Epithelial cell of prostate (primary cell): ENCODE results near the gene EPS8L3.
"Not testable (repeated sequence)": the region's sequence is repeated elsewhere in the genome, so short reads cannot be mapped to it uniquely, and the experiment has no call there.

Experiments
- DNase-seq: peaks from one replicate; pipeline ENCODE4 v3.0.0-alpha.2; 2011; ENCODE audit warnings: low read depth, low spot score
- H3K27ac ChIP-seq: fragments of 450-650 bp; 2 replicates; pipeline ENCODE4 v1.5.1; 2017; ENCODE audit warnings: mild to moderate bottlenecking

Gene EPS8L3

DNA sequence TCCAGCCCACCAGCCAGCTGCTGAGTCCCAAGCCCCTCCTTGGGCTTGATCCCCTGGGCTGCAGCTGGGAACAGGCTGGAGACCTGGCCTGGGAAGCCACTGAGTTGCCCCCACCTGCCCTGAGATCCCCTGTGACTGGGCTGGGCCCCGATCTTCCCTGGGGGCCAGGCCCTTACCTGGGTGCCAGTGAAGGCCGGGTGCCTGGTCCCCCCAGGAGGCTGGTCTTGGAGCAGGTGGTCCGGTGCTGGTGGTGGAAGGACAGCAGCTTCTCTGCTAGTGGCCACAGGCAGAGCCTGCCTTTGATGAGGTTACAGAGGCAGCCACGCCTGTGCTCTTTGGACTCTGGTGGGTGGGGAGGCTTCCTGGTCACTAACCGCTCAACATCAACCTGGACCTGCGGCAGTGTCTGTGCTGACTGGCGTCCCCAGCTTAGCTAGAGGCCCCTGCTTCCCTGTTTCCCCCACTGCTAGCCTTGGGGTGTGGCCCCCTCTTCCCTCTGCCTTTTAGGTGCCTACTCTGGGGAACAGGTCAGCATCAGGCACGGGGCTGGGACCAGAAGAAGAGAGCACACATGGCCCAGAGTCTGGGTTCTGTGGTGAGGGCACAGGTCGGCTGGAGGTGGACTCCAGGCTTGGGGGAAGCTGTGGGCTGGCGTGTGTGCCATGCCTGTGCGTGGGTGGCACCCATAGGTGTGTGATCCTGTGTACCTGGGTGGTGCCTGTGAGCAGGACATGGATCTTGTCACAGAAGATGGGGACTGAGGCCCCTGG lies at the start of gene EPS8L3:
Gene EPS8L3 (minus strand): TSS at position 278 of the 770 bp plus-strand sequence. CDS start 2,174 bp downstream, outside the sequence.
- no peak within 1 kb of the TSS for H3K27ac ChIP-seq
- no peak for DNase-seq

GRCh38 chr1:109812691-109813393 lies 49.1 kb upstream of the EPS8L3 start:
- H3K27ac ChIP-seq = no peak overlapping the region
- DNase-seq = no peak

- H3K27ac ChIP-seq = no peak overlapping the region
- DNase-seq = no peak
These were observed 45.0 kb upstream of the EPS8L3 start for GRCh38 chr1:109808703-109809102.

DNA sequence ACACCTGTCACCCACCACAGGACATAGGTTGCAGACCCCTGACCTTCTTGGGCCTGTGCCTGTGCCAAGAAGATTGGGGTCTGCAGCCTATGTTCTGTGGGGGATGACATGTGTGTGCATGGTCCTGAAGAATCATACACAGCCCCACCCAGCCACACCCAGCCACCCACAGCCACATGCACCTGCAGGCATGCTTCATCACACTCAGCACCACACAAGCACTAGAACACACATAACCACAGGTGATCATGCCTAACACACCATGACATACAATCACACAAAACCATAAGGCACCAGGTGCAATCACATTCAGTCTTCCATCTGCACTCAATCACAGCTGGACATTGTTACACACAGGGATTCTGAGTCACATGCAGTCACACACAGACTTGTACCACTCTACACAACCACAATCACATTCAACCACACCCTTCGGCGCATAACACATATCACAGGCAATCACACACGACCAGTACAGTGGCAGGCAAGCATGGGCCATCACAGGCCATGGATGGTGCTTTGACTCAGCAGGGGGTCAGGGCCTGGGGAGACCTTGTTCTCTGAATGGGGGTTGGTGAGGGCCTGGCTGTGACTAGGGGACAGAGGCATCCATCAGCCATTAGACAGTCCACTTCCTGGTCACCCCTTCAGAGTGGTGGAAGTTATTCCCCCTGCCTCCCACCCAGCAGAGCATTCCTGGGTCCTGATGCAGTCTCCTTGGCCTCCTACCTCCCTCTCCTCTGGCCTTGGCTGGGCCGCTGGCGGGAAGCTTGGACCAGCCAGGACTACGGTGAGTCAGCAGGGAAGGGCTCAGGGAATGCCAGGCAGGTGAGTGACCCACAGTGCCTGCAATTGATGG lies 44.3 kb upstream of the EPS8L3 start:
- no peak for DNase-seq
- no peak overlapping the region for H3K27ac ChIP-seq

DNA sequence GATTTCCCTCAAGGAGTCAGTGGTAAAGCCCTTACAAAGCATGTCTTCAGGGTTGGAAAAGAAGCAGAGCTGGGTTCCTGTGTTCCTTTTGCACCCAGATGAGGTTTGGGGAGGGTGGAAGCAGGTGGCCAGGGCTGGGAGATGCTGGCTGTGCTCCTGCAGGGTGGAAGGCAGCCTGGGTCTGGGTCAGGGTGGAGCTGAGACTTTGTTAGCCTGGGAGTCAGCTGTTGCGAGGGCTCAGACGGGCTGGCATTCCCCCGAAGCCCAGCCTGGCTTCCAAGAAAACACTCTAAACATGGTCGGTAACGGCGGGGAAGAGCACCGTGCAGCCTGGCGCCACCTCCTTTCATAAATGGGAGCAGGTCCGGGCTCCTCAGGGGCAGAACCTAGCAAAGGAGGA lies 43.7 kb upstream of the EPS8L3 start:
- no peak overlapping the region for H3K27ac ChIP-seq
- DNase-seq = no peak

DNA sequence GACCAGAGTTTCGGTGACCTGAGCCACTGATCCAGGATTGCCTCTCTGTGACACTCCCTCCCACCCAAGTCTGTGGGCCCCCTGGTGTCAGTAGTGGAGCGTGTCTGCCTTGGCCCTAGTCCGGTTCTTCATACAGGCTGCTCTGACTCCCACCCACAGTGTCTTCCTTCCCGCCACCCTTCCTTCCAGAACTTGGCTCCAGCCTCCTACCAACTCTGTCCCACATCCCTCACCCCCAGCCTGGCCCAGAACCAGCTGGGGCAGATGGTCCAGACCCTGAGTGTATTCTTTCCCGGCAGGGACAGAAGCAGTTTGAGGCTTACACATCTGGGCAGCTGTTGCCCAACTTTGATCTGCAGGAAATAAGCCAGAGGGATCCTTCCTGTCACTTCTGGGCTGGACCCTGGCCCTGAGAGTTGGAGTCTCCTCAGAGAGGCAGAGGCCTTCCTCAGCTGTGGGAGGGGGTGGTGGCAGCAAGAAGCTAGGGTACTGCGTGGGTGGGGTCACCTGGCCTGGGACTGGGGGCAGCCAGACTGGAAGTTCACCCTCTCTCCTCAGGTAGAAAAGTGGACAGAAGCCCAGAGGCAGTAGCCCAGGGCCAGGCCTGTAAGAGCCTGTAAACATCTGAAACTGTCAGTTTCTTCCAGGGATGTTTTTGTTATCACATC lies 43.1 kb upstream of the EPS8L3 start:
- no peak overlapping the region for H3K27ac ChIP-seq
- no peak for DNase-seq

DNA sequence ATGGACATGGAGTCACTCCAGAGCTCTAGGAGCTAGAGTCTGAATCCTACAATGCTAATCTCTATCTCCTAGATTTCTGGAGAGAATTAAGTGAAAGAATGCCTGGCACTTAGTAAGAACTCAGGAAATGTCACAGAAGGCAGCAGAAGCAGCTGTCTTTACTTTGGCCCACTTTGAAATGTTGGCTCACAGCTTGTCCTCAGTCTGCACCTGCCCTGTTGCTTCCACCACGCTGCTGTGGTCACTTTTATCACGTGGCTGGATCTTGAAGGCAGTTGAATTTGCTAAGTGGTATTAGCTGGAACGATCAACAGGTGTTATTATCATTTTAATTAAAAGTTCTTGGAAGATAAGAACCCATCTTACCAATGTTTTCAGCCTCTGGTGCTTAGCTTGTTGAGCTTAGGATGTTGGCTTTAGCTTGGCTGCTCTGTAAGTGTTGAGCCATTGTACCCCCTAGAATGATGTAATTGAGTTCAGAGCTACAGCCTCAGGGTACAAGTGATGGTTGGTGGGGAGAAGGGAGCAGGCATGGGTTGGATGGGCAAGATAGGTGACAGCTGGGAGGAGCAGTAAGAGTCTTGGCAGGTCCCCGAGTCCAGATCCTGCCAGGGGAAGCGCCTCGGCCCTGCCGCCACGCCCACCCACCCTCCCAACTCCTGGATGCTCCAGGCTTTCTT lies 41.9 kb upstream of the EPS8L3 start:
- no peak overlapping the region for H3K27ac ChIP-seq
- DNase-seq = no peak

DNA sequence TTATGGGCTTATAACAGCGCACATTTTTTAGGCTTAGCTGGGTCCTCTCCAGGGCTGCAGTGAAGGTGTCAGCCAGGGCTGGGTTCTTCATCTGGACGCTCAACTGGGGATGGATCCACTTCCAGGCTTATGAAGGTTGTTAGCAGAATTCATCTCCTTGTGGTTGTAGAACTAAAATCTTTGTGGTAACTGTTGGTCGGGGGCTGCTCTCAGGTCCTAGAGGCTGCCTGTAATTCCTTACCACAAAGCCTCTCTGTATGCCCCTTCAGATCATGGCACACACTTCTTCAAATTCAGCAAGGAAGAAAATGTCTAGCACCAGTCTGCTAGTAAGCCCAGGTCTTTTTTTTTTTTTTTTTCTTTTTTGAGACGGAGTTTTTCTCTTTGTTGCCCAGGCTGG lies 40.9 kb upstream of the EPS8L3 start:
- DNase-seq = no peak
- H3K27ac ChIP-seq = no peak overlapping the region

- no peak for DNase-seq
- H3K27ac ChIP-seq = no peak overlapping the region
These were observed 40.2 kb upstream of the EPS8L3 start for GRCh38 chr1:109803901-109804331.

DNA sequence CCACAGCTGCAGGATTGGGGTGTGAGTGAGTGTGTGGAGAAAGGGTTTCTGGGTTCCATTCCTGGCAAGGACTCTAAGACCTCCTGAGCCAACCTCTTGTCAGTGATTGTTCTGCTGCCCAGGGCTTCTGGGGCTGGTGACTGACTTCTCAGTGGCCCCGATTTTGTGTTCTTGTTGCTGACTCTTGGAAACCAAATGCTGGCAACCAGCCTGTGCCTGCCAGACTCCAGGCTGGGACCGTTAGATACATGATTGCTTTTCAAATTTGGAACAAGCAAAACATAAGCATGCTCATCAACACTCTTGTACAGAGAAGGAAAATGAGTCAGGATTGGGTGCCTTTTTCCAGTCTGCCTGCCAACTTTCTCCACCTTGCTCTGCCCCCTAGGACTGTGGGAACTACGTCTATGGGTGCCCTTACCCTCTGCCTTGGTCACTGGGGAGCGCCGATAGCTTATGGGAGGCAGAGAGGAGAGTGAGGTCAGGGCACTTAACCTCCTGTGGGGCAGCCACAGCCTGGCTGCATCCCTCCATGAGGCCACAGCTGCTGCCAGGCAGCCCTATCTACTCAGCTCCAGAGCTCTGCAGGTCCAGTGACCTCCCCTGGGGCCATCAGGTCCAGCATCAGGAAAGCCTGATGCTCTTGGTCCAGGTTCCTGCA lies 39.3 kb upstream of the EPS8L3 start:
- no peak overlapping the region for H3K27ac ChIP-seq

DNA sequence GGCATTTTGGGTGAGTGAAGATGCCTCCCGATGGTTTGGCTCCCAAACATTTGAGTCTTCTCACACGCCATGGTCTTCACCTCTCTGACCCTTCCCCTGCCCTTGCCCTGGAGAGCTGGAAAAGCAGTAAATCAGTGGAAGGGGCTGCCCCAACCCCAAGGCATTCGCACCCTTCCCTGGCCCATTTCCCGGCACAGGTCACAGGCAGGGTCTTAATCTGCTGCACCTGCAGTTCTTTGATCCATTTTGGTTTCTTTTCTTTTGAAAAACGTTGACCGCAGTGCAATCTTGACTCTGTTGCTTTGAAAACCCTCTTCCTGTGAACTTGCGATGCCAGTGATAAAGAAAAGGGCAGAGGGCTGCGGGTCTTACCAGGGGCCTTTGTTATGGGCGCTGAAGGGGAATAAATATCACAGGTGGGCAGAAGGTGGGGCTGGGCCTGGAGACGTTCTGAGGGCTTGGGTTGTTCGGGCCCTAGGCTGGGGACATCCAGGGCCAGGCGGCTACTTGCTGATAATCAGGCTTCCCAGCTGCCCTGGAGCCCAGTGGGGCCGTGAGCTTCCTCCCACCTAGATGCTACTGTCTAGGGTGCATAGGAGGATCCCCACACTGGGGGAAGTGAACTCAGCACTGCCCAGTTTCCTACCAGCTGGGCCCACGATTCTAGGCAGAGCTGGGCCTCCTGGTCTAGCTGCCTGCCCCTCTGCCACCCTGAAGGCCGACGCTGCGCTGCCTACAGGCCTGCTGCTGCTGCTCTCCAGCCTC lies 38.6 kb upstream of the EPS8L3 start:
- no peak for DNase-seq
- no peak overlapping the region for H3K27ac ChIP-seq

More for the DNA sequence above, 39.3 kb upstream of the EPS8L3 start:
- no peak for DNase-seq

DNA sequence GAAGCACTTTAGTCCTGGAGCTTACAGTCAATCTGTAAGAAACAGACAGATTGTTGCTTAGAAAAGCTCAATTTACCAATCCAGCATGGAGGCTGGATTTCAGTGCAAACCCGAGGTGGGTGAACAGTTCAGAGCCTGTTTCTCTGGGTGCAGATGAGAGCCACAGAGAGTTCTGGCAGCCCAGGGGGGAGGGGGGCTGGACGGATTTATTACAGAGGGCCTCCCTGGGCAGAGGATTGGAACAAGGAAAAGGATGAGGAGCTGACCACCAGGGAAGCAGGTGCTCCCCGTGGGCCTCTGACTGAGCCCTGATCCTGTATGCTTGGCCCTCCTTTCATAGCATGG lies 38.0 kb upstream of the EPS8L3 start:
- H3K27ac ChIP-seq = no peak overlapping the region
- no peak for DNase-seq

DNA sequence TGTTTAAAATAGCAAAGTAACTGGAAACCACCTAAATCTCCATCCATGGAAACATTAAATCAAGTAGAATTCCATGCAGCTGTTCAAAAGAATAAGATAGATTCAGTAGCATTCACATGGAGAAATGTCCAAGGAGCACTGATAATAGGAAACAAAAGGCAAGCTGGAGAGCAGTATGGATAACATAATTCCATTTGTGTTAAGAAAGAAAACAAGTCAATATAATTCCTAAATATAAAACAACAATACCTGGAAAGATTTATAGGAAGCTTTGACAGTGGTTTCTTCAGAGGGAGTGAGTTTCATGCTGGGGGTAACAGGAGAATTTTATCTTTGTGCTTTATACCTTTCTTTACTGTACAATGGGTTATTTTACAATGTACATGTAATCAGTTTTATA lies 36.6 kb upstream of the EPS8L3 start:
- DNase-seq = no peak
- H3K27ac ChIP-seq = no peak overlapping the region

DNA sequence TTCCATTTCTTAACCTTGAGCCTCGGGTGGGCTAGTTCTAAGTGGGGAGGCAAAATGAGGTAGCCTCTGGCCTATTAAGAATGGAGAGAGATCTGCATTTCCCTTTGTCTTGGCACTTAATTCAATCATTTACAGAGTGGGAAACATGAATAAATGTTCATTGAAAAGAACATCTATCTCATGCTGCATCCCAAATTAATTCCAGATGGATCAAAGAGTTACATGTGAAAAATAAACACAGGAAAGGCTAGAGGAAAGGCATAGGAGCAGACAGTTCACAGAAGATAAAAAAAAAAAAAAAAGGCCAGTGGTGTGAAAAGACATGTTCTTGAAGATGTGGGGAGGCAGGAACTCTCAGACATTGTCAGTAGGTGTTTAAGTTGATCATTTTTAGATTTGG lies 35.7 kb upstream of the EPS8L3 start:
- H3K27ac ChIP-seq = no peak overlapping the region
- no peak for DNase-seq

DNA sequence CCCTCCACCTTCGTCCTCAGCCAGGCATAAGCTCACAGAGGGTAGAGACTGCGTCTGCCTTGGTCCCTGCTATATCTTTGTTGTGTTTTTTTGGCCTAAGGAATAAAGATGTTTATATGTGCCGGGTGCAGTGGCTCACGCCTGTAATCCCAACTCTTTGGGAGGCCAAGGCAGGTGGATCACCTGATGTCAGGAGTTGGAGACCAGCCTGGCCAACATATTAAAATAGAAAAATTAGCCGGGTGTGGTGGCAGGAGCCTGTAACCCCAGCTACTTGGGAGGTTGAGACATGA lies 33.5 kb upstream of the EPS8L3 start:
- H3K27ac ChIP-seq, DNase-seq: not testable (repeated sequence)

DNA sequence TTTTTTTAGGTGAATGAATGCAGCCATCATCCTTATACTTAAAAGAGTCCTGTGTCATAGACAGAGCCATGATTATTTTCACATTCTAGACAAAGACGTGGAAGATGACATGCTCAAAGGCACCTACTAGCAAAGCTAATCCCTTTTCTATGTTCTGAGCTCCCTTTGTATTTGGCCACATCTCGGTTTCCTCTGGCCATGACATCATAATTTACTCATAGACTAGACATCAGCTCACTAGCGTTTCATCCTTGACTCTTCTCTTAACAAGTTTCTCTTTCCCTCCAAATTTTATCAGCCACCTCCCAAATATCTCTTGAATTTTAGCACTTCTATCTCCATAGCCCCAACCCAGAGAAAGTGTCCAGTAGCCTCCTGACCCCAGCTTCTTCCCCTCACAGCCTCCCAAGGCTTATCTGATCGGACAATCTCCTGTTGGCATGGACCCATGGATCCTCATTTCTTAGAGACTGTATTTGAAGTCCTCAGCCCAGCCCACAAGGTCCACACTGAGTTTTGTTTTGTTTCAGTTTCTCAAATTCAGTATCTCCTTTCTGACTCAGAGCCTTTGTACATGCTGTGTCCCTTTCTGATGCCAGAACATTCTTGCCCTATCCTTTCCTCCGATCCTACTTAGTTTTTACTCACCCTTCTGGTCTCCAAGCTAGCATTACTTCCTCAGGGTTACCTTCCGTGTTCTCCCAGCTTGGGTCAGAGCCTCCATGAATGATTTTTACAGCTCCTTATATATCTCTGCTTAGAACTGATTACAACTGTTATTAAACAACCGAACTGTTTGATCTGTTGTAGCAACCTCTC lies 33.0 kb upstream of the EPS8L3 start:
- H3K27ac ChIP-seq = no peak overlapping the region
- DNase-seq = no peak

GRCh38 chr1:109794319-109795132 lies 30.8 kb upstream of the EPS8L3 start:
- H3K27ac ChIP-seq = no peak overlapping the region
- DNase-seq = no peak
